Measurements from ENCODE around the gene C14orf180. TPM values are rescaled to one million over a fixed set of nuclear protein-coding genes. Genes with fewer than 3 reads are reported as not detected.
A peak's percentile ranks its signal among the peaks of the same experiment; 100 is the strongest.

C14orf180 gene
- total RNA-seq, 1 experiment from 2014 or later, result not detected

DNA sequence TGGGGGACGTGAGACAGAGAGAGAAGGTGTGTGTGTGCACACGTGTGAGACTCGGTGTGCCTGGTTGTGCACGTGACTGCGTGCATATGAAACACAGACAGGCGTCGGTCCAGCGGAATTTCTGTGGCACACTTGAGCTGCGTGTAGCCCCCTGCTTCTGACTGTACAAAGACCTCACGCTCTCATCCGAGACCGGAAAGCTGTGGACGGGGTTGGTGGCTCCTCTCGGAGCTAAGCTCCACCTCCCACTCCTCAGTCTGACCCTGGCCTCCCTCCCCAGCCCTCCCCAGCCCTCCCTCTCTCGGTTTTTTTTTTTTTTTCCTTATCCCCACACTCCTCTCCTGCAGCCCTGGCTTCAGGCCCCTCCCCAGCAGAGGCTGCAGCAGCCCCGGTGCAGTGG is 8.3 kb upstream of the C14orf180 start:
- Histone ChIP-seq H2BK12ac (ENCODE audit: insufficient read length, low read depth, low read length) (no peak overlapping the region), H4K5ac (ENCODE audit: insufficient read length, low read depth, low read length) (no peak overlapping the region), H3K27me3 (ENCODE audit: insufficient read depth, low read length) (no peaks in the 10 kb centered on the region), H4K20me1 (ENCODE audit: control insufficient read depth, insufficient read depth, insufficient read length) (no peaks in the 10 kb centered on the region), H3K4me1 (ENCODE audit: insufficient read depth, low read length) (no peaks in the 10 kb centered on the region), H3K79me2 (ENCODE audit: insufficient read depth, low read length) (no peaks in the 10 kb centered on the region), H3K27ac (ENCODE audit: insufficient read length, low read depth, low read length) (no peak overlapping the region), H2BK20ac (ENCODE audit: low read depth, low read length, poor library complexity, severe bottlenecking) (no peak overlapping the region), H3K23me2 (ENCODE audit: insufficient read length, low read depth, low read length, poor library complexity, severe bottlenecking) (no peaks in the 10 kb centered on the region), H2BK15ac (ENCODE audit: low read depth, low read length) (no peak overlapping the region), H3T11ph (ENCODE audit: low read length) (no peak overlapping the region), H3K4ac (ENCODE audit: low read depth, low read length) (no peak overlapping the region), H3K79me1 (ENCODE audit: insufficient read depth, low read depth, low read length, poor library complexity, severe bottlenecking) (no peaks in the 10 kb centered on the region), H2AK5ac (ENCODE audit: insufficient read length, low read length) (no peak overlapping the region), H3K9ac (ENCODE audit: extremely low read depth, insufficient read length, low read length) (no peak overlapping the region), H2AFZ (ENCODE audit: low read length) (no peak overlapping the region), H3K9me3 (ENCODE audit: control insufficient read depth, low read depth, low read length) (no peaks in the 10 kb centered on the region), H2BK5ac (ENCODE audit: insufficient read length, low read length) (no peak overlapping the region), H3K56ac (ENCODE audit: insufficient read length, low read depth, low read length) (no peak overlapping the region), H3K14ac (ENCODE audit: insufficient read depth, low read length) (no peak overlapping the region), H4K8ac (replicated peaks; ENCODE audit: insufficient read length, low read depth, low read length) (no peak overlapping the region), H3K23ac (ENCODE audit: insufficient read length, low read depth, low read length) (no peak overlapping the region), H3K18ac (ENCODE audit: insufficient read length, low read depth, low read length) (no peak overlapping the region), H3K4me2 (ENCODE audit: insufficient read depth, insufficient read length, low read length) (no peak overlapping the region), H2BK120ac (ENCODE audit: low read depth, low read length, poor library complexity, severe bottlenecking) (no peak overlapping the region), H4K91ac (ENCODE audit: insufficient read length, low read depth, low read length) (no peak overlapping the region)
- H3K4me3 Mint-ChIP-seq, result no peak overlapping the region
- peaks cover 2% of the 10 kb centered on the region; the same call in 1 of the 2 replicates for H3K27me3 Mint-ChIP-seq (ENCODE audit: low read depth)
- DNase-seq, result no peak
- peaks cover 0 to 10% of the 10 kb centered on the region in 2 experiments; a peak in 2 of 4 replicates for H3K4me1 Mint-ChIP-seq
- WGBS (ENCODE audit: extremely low coverage, insufficient read length, low lambda C conversion rate), result no CpG with 5 or more reads among the region's 16 CpGs
- H3K9me3 Mint-ChIP-seq, result no peaks in the 10 kb centered on the region
- no peaks in the 10 kb centered on the region; a peak in 1 of 7 replicates for H3K36me3 Mint-ChIP-seq (ENCODE audit: insufficient read depth in 1 of 3, low read depth in 3 of 3)
- peak overlapping the region in 1 of 3 experiments; percentile 35; a peak in 1 of 7 replicates for H3K27ac Mint-ChIP-seq
- TF ChIP-seq, protein P1, sequence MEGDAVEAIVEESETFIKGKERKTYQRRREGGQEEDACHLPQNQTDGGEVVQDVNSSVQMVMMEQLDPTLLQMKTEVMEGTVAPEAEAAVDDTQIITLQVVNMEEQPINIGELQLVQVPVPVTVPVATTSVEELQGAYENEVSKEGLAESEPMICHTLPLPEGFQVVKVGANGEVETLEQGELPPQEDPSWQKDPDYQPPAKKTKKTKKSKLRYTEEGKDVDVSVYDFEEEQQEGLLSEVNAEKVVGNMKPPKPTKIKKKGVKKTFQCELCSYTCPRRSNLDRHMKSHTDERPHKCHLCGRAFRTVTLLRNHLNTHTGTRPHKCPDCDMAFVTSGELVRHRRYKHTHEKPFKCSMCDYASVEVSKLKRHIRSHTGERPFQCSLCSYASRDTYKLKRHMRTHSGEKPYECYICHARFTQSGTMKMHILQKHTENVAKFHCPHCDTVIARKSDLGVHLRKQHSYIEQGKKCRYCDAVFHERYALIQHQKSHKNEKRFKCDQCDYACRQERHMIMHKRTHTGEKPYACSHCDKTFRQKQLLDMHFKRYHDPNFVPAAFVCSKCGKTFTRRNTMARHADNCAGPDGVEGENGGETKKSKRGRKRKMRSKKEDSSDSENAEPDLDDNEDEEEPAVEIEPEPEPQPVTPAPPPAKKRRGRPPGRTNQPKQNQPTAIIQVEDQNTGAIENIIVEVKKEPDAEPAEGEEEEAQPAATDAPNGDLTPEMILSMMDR (conservative IDR thresholded peaks at IDR 0.05), result no peak

All from H9 (cell line).